ENCODE measurements around the gene CLIP2.
"Not testable (repeated sequence)": the region's sequence is repeated elsewhere in the genome, so short reads cannot be mapped to it uniquely, and the experiment has no call there.

CLIP2 gene

GRCh38 chr7:74289018-74289658, at the start of gene CLIP2:
Gene CLIP2, plus strand, starts transcription at chr7:74289407. Its CDS starts 28,140 bp downstream, at chr7:74317547.
- DNase-seq (ENCODE audit: low read depth): peak; percentile 62

DNA sequence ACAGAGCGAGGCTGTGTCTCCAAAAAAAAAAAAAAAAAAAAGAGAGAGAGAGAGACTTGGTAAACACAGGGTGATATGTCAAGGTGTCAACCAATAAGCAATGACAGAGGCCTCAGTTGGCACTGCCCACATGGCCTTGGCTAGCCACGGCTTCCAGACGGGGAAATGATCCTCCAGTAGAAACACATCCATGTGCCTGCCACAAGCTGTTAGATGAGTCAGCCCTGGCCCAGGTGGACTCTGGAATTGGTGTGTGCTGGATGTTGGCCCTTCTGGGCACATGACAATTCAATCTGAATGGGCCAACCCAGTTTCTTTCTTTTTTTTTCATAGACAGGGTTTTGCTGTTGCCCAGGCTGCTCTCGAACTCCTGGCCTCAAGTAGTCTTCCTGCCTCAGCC, 48.7 kb upstream of the CLIP2 start:
- no peak for DNase-seq (ENCODE audit: low read depth)

- no peak for DNase-seq (ENCODE audit: low read depth)
Measured at GRCh38 chr7:74242122-74242443, 47.1 kb upstream of the CLIP2 start.

DNA sequence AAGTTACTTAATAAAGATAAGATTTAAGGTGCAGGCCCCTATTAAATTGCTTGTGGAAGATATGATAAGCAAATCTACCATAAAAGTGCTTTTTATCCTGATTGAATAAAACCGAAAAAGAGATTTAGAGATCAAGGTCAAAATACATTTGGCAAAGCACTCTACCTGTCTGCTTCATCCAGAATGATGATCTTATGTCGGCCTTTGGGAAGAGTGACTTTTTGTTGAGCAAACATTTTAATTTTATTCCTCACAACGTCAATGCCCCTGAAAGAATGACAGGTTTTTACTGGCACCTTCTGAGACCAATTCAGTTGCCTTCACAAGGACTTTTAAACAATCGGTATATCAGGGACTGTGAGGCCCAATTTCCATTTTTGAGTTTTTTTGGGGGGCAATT, 42.7 kb upstream of the CLIP2 start:
- DNase-seq (ENCODE audit: low read depth): no peak

- no peak for DNase-seq (ENCODE audit: low read depth)
Measured at GRCh38 chr7:74248156-74248555, 41.1 kb upstream of the CLIP2 start.

- DNase-seq (ENCODE audit: low read depth): not testable (repeated sequence)
Measured at GRCh38 chr7:74249058-74249457, 40.1 kb upstream of the CLIP2 start.

GRCh38 chr7:74252893-74253292, 36.3 kb upstream of the CLIP2 start:
- DNase-seq (ENCODE audit: low read depth): no peak

DNA sequence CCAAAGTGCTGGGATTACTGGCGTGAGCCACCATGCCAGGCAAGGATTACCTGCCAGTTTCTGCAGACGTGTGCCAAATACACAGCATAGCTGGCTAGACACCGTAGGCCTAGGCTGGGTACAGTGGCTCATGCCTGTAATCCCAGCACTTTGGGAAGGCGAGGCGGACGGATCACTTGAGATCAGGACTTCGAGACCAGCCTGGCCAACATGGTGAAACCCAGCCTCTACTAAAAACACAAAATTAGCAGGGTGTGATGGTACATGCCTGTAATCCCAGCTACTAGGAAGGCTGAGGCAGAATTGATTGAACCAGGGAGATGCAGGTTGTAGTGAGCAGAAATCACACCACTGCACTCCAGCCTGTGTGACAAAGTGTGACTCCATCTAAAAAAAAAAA, 35.9 kb upstream of the CLIP2 start:
- DNase-seq (ENCODE audit: low read depth): no peak

DNA sequence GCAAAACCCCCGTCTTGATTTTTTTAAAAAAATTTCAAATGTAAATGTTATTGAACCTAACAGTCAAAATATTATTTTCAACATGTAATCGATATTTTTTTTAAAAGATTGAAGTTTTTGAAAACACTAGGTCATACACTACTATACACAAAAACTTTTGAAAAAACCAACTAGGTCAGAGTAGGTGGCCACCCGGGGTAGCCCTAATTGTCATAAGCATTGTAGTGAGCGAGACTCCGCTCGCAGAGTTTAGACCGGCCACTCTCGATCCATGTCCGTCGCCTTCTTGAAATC, 35.4 kb upstream of the CLIP2 start:
- DNase-seq (ENCODE audit: low read depth): no peak

- DNase-seq (ENCODE audit: low read depth): peak; percentile 90
Measured at GRCh38 chr7:74254129-74254857, 34.9 kb upstream of the CLIP2 start, which contains the start of gene RFC2. Gene RFC2, minus strand, starts transcription at chr7:74254399. Its CDS starts 16 bp downstream, at chr7:74254383.

DNA sequence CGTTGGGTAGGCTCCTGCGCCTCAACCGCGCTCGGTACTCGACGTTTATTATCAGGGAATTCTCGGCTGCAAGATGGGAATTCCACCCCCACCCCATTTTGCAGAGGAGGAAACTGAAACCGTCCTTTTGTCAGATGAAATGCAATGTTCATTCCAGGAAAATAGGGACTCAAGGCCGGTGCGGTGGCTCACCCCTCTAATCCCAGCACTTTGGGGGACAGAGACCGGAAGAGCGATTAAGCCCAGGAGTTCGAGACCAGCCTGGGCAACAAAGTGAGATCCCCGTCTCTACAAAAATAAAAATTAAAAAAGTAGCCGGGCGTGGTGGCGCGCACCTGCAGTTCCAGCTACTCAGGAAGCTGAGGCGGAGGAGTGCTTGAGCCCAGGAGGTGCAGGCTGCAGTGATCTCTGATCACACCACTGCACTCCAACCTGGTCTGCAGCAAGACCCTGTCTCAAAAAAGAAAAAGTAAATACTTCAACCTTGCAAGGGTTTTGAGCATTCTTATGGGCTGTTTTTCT, 34.3 kb upstream of the CLIP2 start:
- DNase-seq (ENCODE audit: low read depth): no peak

- DNase-seq (ENCODE audit: low read depth): not testable (repeated sequence)
Measured at GRCh38 chr7:74255461-74255860, 33.7 kb upstream of the CLIP2 start.

DNA sequence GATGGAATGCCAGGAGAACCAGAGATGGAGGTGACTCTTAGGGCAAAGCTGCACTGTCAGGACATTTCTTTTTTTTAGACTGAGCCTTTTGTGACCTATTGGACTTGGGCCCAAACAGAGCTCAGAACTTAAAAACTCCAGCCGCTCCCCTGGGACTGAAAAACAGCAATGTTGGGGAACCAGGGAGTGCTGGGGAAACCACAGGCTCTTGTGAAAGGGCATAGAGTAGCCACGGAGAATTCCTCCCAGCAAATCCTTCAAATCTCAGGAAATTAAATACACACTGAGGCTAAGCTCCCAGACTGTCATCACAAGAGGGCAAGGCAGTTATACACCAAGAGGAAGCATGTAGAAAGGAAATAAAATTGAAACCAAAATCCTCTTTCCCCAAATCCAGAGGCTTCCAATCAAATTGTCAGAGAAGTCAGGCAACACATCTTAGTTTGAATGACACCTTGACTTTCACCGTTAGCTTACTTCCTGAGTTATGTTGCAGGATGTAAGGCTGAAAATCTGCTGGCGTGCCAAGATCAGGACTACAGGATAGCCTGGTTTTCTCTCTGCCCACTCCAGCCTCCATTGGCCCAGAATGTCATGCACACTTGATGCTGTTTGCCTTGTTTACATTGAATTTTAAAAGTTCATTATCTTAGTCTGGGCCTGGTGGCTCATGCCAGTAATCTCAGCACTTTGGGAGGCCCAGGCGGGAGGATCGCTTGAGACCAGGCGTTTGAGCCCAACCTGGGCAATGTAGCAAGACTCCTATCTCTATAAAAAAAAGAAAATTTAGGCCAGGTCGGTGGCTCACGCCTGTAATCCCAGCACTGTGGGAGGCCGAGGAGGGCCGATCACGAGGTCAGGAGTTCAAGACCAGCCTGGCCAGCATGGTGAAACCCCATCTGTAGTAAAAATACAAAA, 32.5 kb upstream of the CLIP2 start:
- DNase-seq (ENCODE audit: low read depth): no peak

GRCh38 chr7:74258639-74259038, 30.6 kb upstream of the CLIP2 start:
- no peak for DNase-seq (ENCODE audit: low read depth)

DNA sequence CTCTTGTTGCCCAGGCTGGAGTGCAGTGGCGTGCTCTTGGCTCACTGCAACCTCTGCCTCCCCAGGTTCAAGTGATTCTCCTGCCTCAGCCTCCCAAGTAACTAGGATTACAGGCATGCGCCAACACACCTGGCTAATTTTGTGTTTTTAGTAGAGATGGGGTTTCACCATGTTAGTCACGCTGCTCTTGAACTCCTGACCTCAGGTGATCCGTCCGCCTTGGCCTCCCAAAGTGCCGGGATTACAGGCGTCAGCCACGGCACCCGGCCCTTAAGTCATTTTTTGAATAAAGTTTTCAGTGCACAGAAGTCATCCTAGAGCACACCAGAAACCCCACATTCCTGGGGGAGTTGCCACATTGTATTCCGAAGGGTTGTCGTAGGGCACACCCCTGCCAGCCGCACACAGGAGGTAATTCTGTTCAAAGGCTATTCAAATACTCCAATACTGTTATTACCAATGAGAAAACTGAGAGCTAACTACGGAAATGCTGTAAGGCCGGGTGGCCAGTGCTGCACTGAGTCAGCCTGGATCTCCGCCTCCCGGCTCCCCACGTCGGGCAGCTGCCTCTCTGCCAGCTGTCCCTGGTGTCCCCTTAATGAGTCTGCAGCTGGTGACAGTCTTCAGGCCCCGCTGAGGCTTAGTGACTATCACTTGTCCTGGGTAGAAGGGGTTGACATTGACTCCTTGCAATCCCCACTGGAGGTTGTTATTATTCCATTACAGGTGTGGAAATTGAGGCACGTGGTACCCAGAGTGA, 26.4 kb upstream of the CLIP2 start:
- no peak for DNase-seq (ENCODE audit: low read depth)

DNA sequence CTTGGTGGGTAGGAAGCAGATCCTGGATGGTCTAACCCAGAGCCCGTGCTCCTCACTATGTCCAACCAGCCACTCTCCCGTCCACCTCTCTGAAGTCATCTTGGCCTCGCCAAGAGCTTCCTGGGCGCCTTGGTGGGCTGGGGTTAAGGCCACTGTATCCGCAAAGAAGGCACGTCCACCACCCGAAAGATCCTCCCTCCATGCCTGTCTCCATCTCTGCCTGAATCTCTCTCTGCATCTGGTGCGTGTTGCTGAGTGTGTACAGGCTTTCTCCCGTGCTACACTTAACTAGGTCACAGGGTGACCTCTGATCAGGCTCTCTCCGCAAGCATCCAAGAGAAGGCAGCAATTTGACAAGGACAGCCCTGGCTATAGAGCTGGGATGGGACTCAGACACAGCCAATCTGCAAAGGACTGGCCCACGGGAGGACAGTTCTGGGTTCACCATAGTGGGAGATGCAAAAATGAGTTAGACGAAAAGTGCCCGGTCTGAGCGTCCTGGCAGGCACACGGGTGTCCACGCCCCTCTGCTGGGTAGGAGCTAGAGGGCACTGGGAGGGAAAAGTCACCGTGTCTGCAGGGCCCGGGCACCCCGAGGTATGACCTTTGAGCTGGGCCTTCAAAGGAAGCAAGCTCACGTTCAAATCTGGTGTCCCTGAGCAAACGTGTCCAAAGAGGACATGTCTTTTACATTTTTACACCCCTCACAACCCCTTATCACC, 25.6 kb upstream of the CLIP2 start:
- no peak for DNase-seq (ENCODE audit: low read depth)

DNA sequence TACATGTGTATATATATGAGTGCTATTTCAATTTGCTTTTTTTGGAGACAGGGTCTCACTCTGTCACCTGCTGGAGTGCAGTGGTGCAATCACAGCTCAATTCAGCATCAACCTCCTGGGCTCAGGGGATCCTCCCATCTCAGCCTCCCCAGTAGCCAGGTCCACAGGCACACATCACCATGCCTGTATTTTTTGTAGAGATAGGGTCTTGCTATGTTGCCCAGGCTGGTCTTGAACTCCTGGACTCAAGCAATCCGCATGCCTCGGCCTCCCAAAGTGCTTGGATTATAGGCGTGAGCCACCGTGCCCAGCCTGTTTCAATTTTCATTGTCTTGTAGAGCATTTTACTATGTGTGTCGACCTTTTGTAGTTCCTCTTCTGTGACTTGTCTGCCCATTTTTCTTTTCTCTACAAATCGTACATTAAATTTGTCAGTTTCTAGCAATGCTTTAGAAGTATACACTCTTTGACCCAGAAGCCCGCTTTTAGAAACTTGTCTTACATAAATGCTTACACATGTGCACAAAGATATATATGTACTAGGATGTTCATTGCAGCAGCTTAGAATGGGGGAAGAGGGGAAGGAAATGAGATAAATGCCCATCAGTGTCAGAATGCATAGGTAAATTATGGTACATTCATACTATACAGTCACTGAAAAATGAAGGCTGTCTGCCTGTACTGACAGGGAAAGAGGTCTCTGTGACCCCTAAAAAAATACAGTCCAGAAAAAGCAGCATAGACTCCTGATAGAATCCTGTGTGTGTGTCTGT, 22.8 kb upstream of the CLIP2 start:
- DNase-seq (ENCODE audit: low read depth): no peak

DNA sequence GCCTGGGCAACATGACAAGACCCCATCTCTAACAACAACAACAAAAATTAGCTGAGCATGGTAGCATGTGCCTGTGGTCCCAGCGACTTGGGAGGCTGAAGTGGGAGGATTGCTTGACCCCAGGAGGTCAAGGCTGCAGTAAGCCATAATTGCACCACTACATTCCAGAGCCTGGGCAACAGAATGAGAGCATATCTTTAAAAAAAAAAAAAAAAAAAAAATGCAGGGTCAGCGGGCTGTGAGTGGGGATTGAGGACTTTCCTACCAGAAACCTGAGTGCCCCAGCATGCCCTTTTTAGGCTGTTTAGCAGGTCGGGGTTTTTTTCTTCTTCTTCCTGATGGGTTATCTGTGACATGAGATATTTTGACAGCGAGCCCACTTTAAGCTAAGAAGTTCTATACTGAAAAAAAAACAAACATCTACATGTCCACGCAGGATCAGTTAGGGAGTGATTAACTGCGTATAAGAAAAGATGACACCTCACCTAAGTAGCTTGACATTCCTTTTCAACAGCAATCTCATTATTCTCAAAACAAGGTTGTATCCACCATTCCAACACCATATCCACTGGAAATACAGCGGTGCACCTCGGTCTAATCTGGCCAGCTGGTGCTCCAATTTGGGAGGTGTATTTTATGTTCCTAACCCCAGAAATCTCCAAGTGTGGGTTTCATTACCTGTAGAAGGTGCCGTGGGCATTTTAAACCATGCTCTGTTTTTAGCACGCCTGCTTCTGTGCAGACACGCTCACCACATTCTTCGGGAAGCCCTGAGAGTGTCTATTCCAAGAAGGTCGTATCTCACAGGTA, 21.2 kb upstream of the CLIP2 start:
- DNase-seq (ENCODE audit: low read depth): no peak

- DNase-seq (ENCODE audit: low read depth): peak; percentile 48
Measured at GRCh38 chr7:74269757-74270277, 19.4 kb upstream of the CLIP2 start.

Data from T-helper 22 cell (primary cell).